HG03521 (cell line): Measurements from ENCODE around the gene SLC25A25.

Experiments
- ATAC-seq: cut with Tn5 transposase; IDR thresholded peaks from one replicate; pipeline ENCODE4 v1.9.1; 2021; ENCODE audit warnings: mild to moderate bottlenecking, moderate library complexity; ENCODE audit not compliant: unreplicated experiment

The SLC25A25 gene

GRCh38 chr9:128096616-128097536 is 28.8 kb downstream of the SLC25A25 start:
- ATAC-seq, result no peak

- ATAC-seq, result no peak
These were observed 29.7 kb downstream of the SLC25A25 start for GRCh38 chr9:128097543-128098296.

GRCh38 chr9:128098297-128099230 is 30.5 kb downstream of the SLC25A25 start:
- ATAC-seq, result no peak

GRCh38 chr9:128099231-128099931 is 31.3 kb downstream of the SLC25A25 start:
- no peak for ATAC-seq

- no peak for ATAC-seq
These were observed 32.0 kb downstream of the SLC25A25 start for GRCh38 chr9:128099932-128100491.

GRCh38 chr9:128100581-128100980 is 32.5 kb downstream of the SLC25A25 start:
- ATAC-seq, result no peak

- no peak for ATAC-seq
These were observed 33.2 kb downstream of the SLC25A25 start for GRCh38 chr9:128101231-128101661.

GRCh38 chr9:128101690-128102089 is 33.7 kb downstream of the SLC25A25 start:
- no peak for ATAC-seq

DNA sequence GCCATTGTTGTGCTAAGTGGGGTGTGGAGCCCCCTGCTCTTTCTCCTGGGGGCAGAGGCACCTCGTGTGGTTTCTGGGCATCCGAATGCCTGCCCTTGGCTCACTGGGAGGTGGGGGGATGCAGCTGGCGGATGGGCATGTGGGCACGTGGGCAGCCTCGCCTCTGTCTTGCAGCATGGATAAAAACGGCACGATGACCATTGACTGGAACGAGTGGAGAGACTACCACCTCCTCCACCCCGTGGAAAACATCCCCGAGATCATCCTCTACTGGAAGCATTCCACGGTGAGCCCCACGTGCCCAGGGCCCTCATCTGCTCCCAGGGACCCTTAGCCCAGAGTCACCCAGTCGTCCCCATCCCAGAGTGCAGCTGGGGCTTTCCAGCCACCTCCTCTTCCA is 34.2 kb downstream of the SLC25A25 start:
- no peak for ATAC-seq

DNA sequence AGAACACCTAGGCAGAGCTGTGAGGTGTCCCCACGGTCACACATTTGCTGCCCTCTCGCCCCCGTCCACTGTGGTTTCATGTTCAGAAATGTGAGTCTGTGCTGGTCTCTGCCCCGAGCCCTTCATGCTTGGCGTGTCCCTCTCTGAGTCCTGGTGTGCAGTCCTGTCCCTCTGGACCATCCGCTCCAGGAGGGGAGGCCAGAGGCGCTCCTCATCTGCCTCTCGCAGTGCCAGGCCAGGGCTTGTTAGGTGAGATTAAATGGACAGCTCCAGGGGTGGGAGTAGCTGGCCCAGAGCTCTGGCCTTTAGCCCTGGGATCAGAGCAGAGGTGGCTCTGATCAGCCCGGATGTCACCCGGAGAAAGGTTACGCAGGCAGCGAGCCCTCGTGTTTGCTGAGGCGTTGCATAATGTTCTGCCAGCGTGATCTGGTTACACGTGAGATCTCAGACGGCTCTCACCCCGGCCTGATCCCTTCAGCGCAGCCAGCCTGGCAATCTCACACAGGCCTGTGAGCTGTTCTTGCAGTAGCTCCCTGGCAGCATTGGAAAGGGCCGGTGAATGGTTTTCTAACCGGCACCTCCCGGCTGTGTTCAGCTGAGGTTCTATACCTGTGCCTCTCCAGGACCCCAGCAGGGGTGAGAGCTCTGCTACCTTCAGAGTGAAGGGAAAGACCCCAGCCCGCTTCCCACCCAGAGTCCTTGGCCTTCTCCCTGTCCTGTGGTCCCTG is 35.0 kb downstream of the SLC25A25 start:
- no peak for ATAC-seq

GRCh38 chr9:128103589-128103962 is 35.5 kb downstream of the SLC25A25 start:
- ATAC-seq, result no peak

GRCh38 chr9:128104171-128104618 is 36.2 kb downstream of the SLC25A25 start:
- no peak for ATAC-seq

DNA sequence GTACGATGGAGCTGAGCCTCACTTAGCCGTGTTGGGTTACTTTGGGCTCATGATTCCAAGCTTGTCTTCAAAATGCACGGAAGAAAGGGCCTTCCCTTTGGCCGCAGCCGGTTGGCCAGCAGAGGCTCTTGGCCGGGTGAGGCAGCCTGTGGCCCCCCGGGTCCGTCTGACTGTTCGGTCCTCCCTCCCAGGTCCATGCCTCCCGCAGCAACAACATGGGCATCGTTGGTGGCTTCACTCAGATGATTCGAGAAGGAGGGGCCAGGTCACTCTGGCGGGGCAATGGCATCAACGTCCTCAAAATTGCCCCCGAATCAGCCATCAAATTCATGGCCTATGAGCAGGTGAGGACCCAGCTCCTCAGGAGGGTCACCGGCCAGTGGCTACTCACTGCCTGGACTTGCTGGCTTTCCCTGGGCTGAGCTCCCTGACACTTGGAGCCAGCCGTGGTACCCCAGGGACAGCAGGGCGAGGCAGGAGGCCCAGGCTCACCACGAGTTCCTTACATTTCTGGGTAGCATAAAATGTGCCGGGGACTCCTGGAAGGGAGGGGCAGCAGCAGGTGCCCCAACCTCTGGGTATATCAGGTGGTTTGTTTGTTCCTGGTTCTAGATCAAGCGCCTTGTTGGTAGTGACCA is 37.6 kb downstream of the SLC25A25 start:
- no peak for ATAC-seq

DNA sequence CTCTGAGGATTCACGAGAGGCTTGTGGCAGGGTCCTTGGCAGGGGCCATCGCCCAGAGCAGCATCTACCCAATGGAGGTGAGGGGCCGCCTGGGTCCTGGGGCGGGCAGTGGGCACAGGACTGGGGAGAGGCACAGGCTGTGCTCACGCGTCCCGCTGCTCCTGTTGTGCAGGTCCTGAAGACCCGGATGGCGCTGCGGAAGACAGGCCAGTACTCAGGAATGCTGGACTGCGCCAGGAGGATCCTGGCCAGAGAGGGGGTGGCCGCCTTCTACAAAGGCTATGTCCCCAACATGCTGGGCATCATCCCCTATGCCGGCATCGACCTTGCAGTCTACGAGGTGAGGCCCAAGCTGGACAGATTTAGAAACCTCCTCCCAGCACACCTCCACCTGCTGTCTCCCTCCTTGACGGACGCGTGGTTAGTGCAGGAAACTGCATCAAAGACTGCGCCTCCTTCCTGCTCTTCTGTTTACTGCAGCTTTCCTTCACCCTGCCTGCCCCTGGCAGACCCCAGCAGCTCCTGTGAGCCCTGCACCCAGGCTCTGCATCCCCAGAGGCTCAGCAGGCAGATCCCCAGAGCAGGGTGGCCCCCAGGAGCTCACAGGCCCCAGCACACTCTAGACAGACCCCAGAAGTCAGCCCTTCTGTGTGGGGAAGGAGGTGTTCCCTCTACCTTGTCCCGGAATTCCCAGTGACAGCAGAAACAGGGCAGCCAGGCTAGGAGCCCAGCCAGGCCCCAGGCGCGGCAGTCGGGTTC is 38.3 kb downstream of the SLC25A25 start:
- no peak for ATAC-seq

GRCh38 chr9:128106940-128107467 is 39.0 kb downstream of the SLC25A25 start:
- ATAC-seq, result no peak

DNA sequence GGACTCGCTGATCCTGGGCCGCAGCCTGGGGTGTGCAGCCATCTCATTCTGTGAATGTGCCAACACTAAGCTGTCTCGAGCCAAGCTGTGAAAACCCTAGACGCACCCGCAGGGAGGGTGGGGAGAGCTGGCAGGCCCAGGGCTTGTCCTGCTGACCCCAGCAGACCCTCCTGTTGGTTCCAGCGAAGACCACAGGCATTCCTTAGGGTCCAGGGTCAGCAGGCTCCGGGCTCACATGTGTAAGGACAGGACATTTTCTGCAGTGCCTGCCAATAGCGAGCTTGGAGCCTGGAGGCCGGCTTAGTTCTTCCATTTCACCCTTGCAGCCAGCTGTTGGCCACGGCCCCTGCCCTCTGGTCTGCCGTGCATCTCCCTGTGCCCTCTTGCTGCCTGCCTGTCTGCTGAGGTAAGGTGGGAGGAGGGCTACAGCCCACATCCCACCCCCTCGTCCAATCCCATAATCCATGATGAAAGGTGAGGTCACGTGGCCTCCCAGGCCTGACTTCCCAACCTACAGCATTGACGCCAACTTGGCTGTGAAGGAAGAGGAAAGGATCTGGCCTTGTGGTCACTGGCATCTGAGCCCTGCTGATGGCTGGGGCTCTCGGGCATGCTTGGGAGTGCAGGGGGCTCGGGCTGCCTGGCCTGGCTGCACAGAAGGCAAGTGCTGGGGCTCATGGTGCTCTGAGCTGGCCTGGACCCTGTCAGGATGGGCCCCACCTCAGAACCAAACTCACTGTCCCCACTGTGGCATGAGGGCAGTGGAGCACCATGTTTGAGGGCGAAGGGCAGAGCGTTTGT is 39.6 kb downstream of the SLC25A25 start:
- ATAC-seq, result no peak
